Activated CD8-positive, alpha-beta T cell treated with anti-CD3 and anti-CD28 coated beads, Interleukin-2, amount 10 ng/mL, durations not matched to agents 7 days and 5 days (primary cell): ENCODE results near the gene RYR2. TPM values are rescaled to one million over a fixed set of nuclear protein-coding genes. Genes with fewer than 3 reads are reported as not detected.

Experiments
- ATAC-seq: fragments of 150-1000 bp; cut with Tn5 transposase; one replicate; pipeline ENCODE4 v1.10.0; 2021; ENCODE audit warnings: moderate library complexity
- CTCF ChIA-PET: fragments of 350-600 bp; sonication (Branson Sonifier 250); formaldehyde crosslinking; loops from one replicate; lab custom pipeline; 2021; ENCODE audit warnings: antibody characterized with exemption; lab: Charles Lee
- POLR2A ChIA-PET: fragments of 350-600 bp; sonication (Branson Sonifier 250); formaldehyde crosslinking; loops from one replicate; lab custom pipeline; 2021; ENCODE audit warnings: antibody characterized with exemption; lab: Charles Lee
- DNase-seq: peaks from one replicate; pipeline ENCODE4 v3.0.0-alpha.2; 2020
- H3K27ac Mint-ChIP-seq: one replicate; pipeline ENCODE4 v1.8.0; 2021; ENCODE audit warnings: mild to moderate bottlenecking, mixed read lengths
- H3K27me3 Mint-ChIP-seq: one replicate; pipeline ENCODE4 v1.8.0; 2021; ENCODE audit warnings: low read depth, mixed read lengths
- H3K36me3 Mint-ChIP-seq: one replicate; pipeline ENCODE4 v1.8.0; 2021; ENCODE audit warnings: low read depth, mixed read lengths
- H3K4me1 Mint-ChIP-seq: one replicate; pipeline ENCODE4 v1.8.0; 2021; ENCODE audit warnings: low read depth, mixed read lengths
- H3K4me3 Mint-ChIP-seq: one replicate; pipeline ENCODE4 v1.8.0; 2021; ENCODE audit warnings: mild to moderate bottlenecking, mixed read lengths
- H3K9me3 Mint-ChIP-seq: one replicate; pipeline ENCODE4 v1.8.0; 2022; ENCODE audit warnings: mixed read lengths; ENCODE audit not compliant: insufficient read depth
- microRNA-seq: library from miRNA; unstranded; fragments of <30 nt; microRNA quantifications from one replicate; pipeline ENCODE4 v1.2.0, GENCODE V29; 2022
- total RNA-seq, 2 experiments: library from RNA; stranded (reverse); gene quantifications; one replicate each; pipeline ENCODE4 v1.2.3, GENCODE V29; 2021

RYR2 gene
- total RNA-seq, 2 experiments from 2014 or later: not detected

DNA sequence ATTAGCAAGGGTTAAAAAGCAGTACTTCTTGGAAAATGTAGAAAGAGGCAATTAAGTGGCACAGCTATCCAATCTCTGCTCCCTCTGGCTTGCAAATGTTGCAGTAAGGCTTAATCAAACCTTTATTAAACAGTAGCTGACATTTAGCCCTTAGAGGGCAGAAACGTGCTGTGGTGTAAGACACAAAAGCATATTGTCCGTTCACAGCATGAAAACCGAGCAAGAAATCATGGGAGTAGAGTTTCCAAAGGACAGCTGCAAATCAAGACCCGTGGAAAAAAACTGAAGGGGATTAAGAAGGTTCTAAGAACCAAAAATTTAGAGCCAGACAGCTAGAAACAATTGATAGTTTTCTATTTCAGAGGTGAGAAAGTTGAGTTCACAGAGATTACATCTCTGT lies 835.6 kb downstream of the RYR2 start:
- Mint-ChIP-seq H3K4me3 (no peak overlapping the region), H3K9me3 (no peaks in the 10 kb centered on the region), H3K4me1 (no peaks in the 10 kb centered on the region), H3K36me3 (no peaks in the 10 kb centered on the region), H3K27me3 (no peaks in the 10 kb centered on the region), H3K27ac (no peak overlapping the region)
- POLR2A ChIA-PET: no interaction called here
- ATAC-seq (no peak), DNase-seq (no peak)
- CTCF ChIA-PET: interaction anchor here (1.1 kb wide), 1 partner anchor 14 kb away, joined by 3 read pairs; no protein-coding TSS in a partner anchor

DNA sequence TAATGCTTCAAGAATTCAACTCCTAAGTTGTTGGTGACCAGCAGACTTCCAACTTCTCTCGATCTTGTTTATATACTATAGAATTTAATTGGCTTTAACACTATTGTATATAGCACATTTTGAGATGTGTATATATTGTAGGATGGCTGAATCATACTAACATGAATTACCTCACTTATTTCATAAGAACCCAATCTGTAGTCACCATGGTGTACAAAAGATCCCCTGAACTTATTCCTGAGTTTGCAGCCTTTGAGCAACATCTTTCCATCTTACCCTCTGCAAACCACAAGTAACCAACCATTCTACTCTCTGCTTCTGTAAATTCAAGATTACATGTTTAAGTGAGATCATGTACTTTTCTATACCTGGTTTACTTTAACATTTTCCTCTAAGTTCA lies 836.4 kb downstream of the RYR2 start:
- Mint-ChIP-seq H3K36me3 (no peaks in the 10 kb centered on the region), H3K27me3 (no peaks in the 10 kb centered on the region), H3K4me3 (no peak overlapping the region), H3K9me3 (peaks cover 3% of the 10 kb centered on the region), H3K27ac (no peak overlapping the region), H3K4me1 (no peaks in the 10 kb centered on the region)
- POLR2A ChIA-PET: no interaction called here
- CTCF ChIA-PET: interaction anchor here (1.1 kb wide), 1 partner anchor 15 kb away, joined by 3 read pairs; no protein-coding TSS in a partner anchor
- DNase-seq (no peak), ATAC-seq (no peak)

DNA sequence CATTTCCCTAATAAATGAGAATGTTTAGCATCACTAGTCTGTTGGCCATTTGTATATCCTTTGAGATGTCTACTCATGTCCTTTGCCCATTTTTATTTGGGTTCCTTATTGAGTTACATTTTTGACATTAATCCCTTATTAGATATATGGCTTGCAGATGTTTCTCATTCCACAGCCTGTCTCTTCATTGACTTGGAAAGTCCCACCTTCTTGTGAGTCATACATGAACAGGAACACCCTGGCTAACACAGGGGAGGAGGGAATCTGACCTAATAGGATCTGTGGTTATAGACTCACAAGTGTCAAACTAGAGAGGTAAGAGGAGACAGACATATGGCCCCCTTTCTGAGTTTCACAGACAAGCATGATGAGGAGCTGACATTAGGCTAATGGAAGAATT lies 837.2 kb downstream of the RYR2 start:
- H3K4me3 Mint-ChIP-seq: no peak overlapping the region
- H3K4me1 Mint-ChIP-seq: no peaks in the 10 kb centered on the region
- POLR2A ChIA-PET: no interaction called here
- ATAC-seq (no peak), DNase-seq (no peak)
- CTCF ChIA-PET: no interaction called here
- peaks cover 3% of the 10 kb centered on the region for H3K9me3 Mint-ChIP-seq
- no peak overlapping the region for H3K27ac Mint-ChIP-seq
- H3K27me3 Mint-ChIP-seq: no peaks in the 10 kb centered on the region
- H3K36me3 Mint-ChIP-seq: no peaks in the 10 kb centered on the region

Small RNAs within 50 kb of the gene (microRNA-seq; reads per million reads assigned to microRNA genes)
- not detected for gene MIR4428

Other genes with a start within 250 kb of the RYR2 start
- 10 to 100 TPM; 41.7 to 44.7 TPM for gene MTR, start 246.9 kb upstream of the RYR2 start, total RNA-seq
- gene MT1HL1, start 37.7 kb upstream of the RYR2 start, total RNA-seq: not detected